ENCODE data around the gene TRIO. TPM values are rescaled to one million over a fixed set of nuclear protein-coding genes. Genes with fewer than 3 reads are reported as not detected.

The TRIO gene
- total and polyA plus RNA-seq, 2 of the 8 experiments (the other 6 are each of a cell fraction or from before 2014, with no cell fraction given) = 35.1 to 69.1 TPM

GRCh38 chr5:14234204-14234603 is 91.1 kb downstream of the TRIO start (continued):
- TF ChIP-seq MAX (IDR thresholded peaks at IDR 0.05) (no peak), CTCF (IDR thresholded peaks at IDR 0.05; ENCODE audit: control extremely low read depth in 1 of 3, insufficient read depth in 1 of 3, low read depth in 1 of 3, low read length in 3 of 3) (no peak)
